ENCODE results near the gene OR5I1.
"Not testable (repeated sequence)": the region's sequence is repeated elsewhere in the genome, so short reads cannot be mapped to it uniquely, and the experiment has no call there.

OR5I1 gene

GRCh38 chr11:55936300-55936699 is at the start of gene OR5I1:
Gene OR5I1, minus strand, starts transcription at chr11:55936400. Its CDS starts 0 bp downstream, at chr11:55936400.
- no peak for DNase-seq (ENCODE audit: low read depth in 2 of 2)

- DNase-seq (ENCODE audit: low read depth in 2 of 2) = no peak
Observed at GRCh38 chr11:55970935-55971334, 34.7 kb upstream of the OR5I1 start.

- DNase-seq (ENCODE audit: low read depth in 2 of 2) = no peak
Observed at GRCh38 chr11:55969845-55970244, 33.6 kb upstream of the OR5I1 start, which contains the start of gene OR10AG1. Gene OR10AG1, minus strand, starts transcription at chr11:55969945. Its CDS starts 38 bp downstream, at chr11:55969907.

- DNase-seq (ENCODE audit: low read depth in 2 of 2) = no peak
Observed at GRCh38 chr11:55967914-55968313, 31.7 kb upstream of the OR5I1 start.

GRCh38 chr11:55966391-55966790 is 30.2 kb upstream of the OR5I1 start:
- no peak for DNase-seq (ENCODE audit: low read depth in 2 of 2)

- no peak for DNase-seq (ENCODE audit: low read depth in 2 of 2)
Observed at GRCh38 chr11:55956521-55956920, 20.3 kb upstream of the OR5I1 start.

GRCh38 chr11:55949330-55949729 is 13.1 kb upstream of the OR5I1 start:
- DNase-seq (ENCODE audit: low read depth in 2 of 2) = no peak

GRCh38 chr11:55942785-55943392 is 6.7 kb upstream of the OR5I1 start:
- no peak for DNase-seq (ENCODE audit: low read depth in 2 of 2)

GRCh38 chr11:55920537-55920936 is 15.7 kb downstream of the OR5I1 start:
- DNase-seq (ENCODE audit: low read depth in 2 of 2) = no peak

GRCh38 chr11:55914482-55914881 is 21.7 kb downstream of the OR5I1 start, which contains the start of gene OR5W2:
Gene OR5W2, minus strand, starts transcription at chr11:55914582. Its CDS starts 0 bp downstream, at chr11:55914582.
- no peak for DNase-seq (ENCODE audit: low read depth in 2 of 2)

- DNase-seq (ENCODE audit: low read depth in 2 of 2) = no peak
Observed at GRCh38 chr11:55902308-55902707, 33.9 kb downstream of the OR5I1 start.

- DNase-seq (ENCODE audit: low read depth in 2 of 2) = no peak
Observed at GRCh38 chr11:55895216-55895615, 41.0 kb downstream of the OR5I1 start.

- not testable (repeated sequence) for DNase-seq (ENCODE audit: low read depth in 2 of 2)
Observed at GRCh38 chr11:55885481-55885880, 50.7 kb downstream of the OR5I1 start.
